Adrenal gland (tissue), 12 donors: ENCODE results near the gene WNT7B. TPM values are rescaled to one million over a fixed set of nuclear protein-coding genes. Genes with fewer than 3 reads are reported as not detected.

Experiments
- DNase-seq, 7 donors: peaks; one replicate each; pipeline ENCODE4 v3.0.0-alpha.2; 2019 to 2020
- H3K27ac ChIP-seq, 5 donors: fragments of 200-600 bp; sonication (generic) in 4 of 5; 1 replicate in 3 of 5; 2 replicates in 2 of 5; pipeline versions ENCODE4 v1.5.1 to v1.8.0; 2016 to 2020; ENCODE audit warnings: mild to moderate bottlenecking in 1 of 5
- H3K27me3 ChIP-seq: fragments of 200-600 bp; 2 replicates; pipeline ENCODE4 v1.8.0; 2021
- H3K36me3 ChIP-seq, 2 donors: fragments of 200-600 bp; replicated peaks in 1 of 2; 1 replicate in 1 of 2; 2 replicates in 1 of 2; pipeline versions ENCODE4 v1.5.1 to v1.8.0; 2018 to 2022
- H3K4me1 ChIP-seq, 2 donors: fragments of 200-600 bp; replicated peaks in 1 of 2; 1 replicate in 1 of 2; 2 replicates in 1 of 2; pipeline versions ENCODE4 v1.5.1 to v1.8.0; 2018 to 2021
- H3K4me3 ChIP-seq, 4 donors: fragments of 200-600 bp; sonication (generic) in 3 of 4; one replicate each; pipeline ENCODE4 v1.5.1; 2016 to 2018
- H3K9me3 ChIP-seq, 3 donors: fragments of 200-600 bp; sonication (generic) in 1 of 3; replicated peaks in 1 of 3; 1 replicate in 2 of 3; 2 replicates in 1 of 3; pipeline versions ENCODE4 v1.5.1 to v1.8.0; 2016 to 2021
- POLR2A ChIP-seq, 2 donors: fragments of 450-650 bp; IDR thresholded peaks; one replicate each; pipeline ENCODE4 v1.6.1; 2017; ENCODE audit warnings: antibody characterized with exemption in 2 of 2, mild to moderate bottlenecking in 2 of 2, moderate library complexity in 1 of 2
- WGBS, 4 donors: extraction: QIAGEN DNeasy Blood & Tissue Kit in 2 of 4; methylation state at CpG; one replicate each; pipeline versions ENCODE4 v1.1.5 to v1.1.7; 2013 to 2017; 5-methylcytosine and 5-hydroxymethylcytosine counted together
- intact Hi-C, 2 donors: fragments of 100-400 bp; cut with DNase I; formaldehyde crosslinking; loops; one replicate each; pipeline versions ENCODE4 v1.14.1 to v1.15.0; 2022 to 2023
- polyA plus RNA-seq, 3 donors: library from polyadenylated mRNA; stranded (reverse); fragments of 200-250 nt in 2 of 3; fragments of 350-450 nt in 1 of 3; fragmentation: Illumina TruSeq in 1 of 3; extraction: RNeasy Lipid Tissue Mini Kit (QIAGEN cat#74804) in 1 of 3; gene quantifications; one replicate each; pipeline ENCODE4 v1.2.3, GENCODE V29; 2013 to 2014
- total RNA-seq, 9 donors: library from RNA; depleted of rRNA in 4 of 9; stranded (reverse); fragments of >200 nt in 4 of 9; fragments of 120-200 nt in 1 of 9; fragmentation: NEBNext Ultra II Directional in 1 of 9; extraction: Animal tissue kit (Norgen Biotek cat#: 25700) in 1 of 9; gene quantifications; one replicate each; pipeline versions ENCODE4 v1.1.0 to v1.2.4, GENCODE V29; 2013 to 2023
- TF ChIP-seq, protein P1 (sequence below), 6 experiments: fragments of 450-650 bp in 4 of 6; fragments of 200-600 bp in 2 of 6; sonication (generic) in 1 of 6; IDR thresholded peaks; 1 replicate in 5 of 6; 2 replicates in 1 of 6; pipeline versions ENCODE4 v1.5.1 to v1.8.0; 2016 to 2021; ENCODE audit warnings: antibody characterized with exemption in 6 of 6, mild to moderate bottlenecking in 2 of 6, moderate library complexity in 1 of 6
- donor health status: healthy with polysubstance abuse.
- donor health status: Bipolar disorder and iron deficiency.
- donor health status: DM: yes; HTN: yes; CAD: no.
- donor health status: DM: no; HTN: no; CAD: no.
- donor health status: DM: no; HTN: no; CAD: no.
- donor health status: DM: yes; HTN: yes; CAD: no.

The WNT7B gene
- total and polyA plus RNA-seq, 12 donors, result 0.07 to 0.24 (median 0.15) TPM; not detected in 8

DNA sequence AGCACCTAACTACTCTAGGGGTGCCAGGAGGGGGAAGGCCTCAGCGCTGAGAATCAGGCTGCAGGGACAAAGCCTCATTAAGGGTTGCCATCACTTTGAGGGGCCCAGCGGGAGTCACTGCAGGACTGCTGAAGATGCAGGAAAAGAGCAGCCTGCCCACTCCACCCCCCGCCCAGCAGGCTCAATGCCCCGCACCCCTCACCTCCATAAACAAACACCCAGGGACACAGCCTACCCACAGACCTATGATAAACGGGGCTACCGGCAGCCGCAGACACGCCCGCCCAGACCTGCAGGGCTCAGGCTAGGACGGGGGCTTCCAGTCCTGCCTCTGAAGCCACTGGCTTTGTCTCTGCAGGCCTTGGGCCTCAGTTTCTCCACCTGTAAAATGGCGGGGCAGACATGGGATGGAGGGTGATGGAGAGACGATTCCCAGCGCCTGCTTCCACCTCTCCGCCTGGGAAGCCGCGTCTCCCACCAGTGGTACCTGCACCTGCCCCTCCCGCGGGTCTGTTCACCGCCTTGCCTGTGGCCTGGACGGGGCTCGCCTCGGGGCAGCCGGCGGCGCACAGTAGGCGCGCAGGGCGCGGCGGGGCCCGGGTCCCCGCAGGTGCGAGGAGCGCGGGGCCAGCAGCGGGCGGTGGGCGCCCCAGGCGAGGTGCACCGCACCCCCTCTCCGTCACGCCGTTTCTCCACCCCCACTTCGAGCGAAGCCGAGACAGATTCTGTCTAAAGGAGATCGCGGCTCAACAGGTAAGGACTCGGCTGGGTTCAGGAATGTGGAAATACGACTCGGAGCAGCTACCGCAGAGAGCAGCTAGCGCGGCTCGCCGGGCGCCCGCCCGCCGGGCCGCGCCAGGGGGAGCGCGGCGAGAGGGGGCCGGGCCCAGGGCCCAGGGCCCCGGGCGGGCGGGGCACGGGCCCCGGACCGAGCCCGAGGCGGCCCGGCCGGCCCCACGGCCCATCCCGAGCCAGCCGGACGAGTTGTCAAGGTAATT lies 1.5 kb downstream of the WNT7B start:
- H3K27me3 ChIP-seq, result peaks cover 75% of the 10 kb centered on the region
- 0 to 4% (median 2%) methylated on average over 1 to 80 of the region's 80 CpGs for WGBS, 4 donors
- peaks cover 15 to 21% of the 10 kb centered on the region in 2 donors for H3K4me1 ChIP-seq
- no peak for DNase-seq
- H3K27ac ChIP-seq, result no peak overlapping the region
- H3K4me3 ChIP-seq, result no peak overlapping the region
- intact Hi-C loops, result loop anchor here in 1 of 2 donors (2.0 kb wide), 1 partner anchor 397 kb away; no protein-coding TSS in a partner anchor
- no peaks in the 10 kb centered on the region for H3K36me3 ChIP-seq
- no peaks in the 10 kb centered on the region for H3K9me3 ChIP-seq
- TF ChIP-seq, protein P1, sequence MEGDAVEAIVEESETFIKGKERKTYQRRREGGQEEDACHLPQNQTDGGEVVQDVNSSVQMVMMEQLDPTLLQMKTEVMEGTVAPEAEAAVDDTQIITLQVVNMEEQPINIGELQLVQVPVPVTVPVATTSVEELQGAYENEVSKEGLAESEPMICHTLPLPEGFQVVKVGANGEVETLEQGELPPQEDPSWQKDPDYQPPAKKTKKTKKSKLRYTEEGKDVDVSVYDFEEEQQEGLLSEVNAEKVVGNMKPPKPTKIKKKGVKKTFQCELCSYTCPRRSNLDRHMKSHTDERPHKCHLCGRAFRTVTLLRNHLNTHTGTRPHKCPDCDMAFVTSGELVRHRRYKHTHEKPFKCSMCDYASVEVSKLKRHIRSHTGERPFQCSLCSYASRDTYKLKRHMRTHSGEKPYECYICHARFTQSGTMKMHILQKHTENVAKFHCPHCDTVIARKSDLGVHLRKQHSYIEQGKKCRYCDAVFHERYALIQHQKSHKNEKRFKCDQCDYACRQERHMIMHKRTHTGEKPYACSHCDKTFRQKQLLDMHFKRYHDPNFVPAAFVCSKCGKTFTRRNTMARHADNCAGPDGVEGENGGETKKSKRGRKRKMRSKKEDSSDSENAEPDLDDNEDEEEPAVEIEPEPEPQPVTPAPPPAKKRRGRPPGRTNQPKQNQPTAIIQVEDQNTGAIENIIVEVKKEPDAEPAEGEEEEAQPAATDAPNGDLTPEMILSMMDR (IDR thresholded peaks at IDR 0.05), result no peak
- no peak for TF ChIP-seq POLR2A (IDR thresholded peaks at IDR 0.05)

DNA sequence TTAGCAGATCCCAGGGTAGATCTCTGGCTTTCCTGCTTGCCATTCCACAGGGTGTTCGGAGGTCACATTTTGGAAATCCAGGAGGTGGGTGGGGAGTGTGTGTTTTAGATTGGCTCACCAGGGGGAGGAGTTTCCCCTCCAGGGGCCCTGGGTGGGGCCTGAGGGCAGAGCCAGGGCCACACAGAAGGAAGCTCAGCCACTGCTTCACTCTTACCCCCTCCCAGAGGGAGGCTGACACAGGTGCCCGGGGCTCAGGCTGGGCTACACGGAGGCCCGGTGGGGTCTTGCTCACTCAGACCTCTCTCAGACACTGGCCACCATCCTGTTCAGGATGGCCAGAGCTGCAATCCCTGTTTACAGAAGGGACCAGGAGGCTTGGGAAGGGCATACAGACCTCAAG lies 2.5 kb downstream of the WNT7B start:
- peaks cover 84% of the 10 kb centered on the region for H3K27me3 ChIP-seq
- no peak for DNase-seq
- TF ChIP-seq POLR2A (IDR thresholded peaks at IDR 0.05), result no peak
- TF ChIP-seq, protein P1 (IDR thresholded peaks at IDR 0.05), result no peak
- H3K9me3 ChIP-seq, result no peaks in the 10 kb centered on the region
- no peak overlapping the region for H3K27ac ChIP-seq
- no peak overlapping the region for H3K4me3 ChIP-seq
- 20 to 29% (median 29%) methylated on average over 1 to 4 of the region's 4 CpGs; no CpG with 5 or more reads in 1 of the 4 donors for WGBS, 4 donors
- intact Hi-C loops, result loop anchor here in 1 of 2 donors (5.0 kb wide), 1 partner anchor 107 kb away; no protein-coding TSS in a partner anchor
- no peaks in the 10 kb centered on the region for H3K36me3 ChIP-seq
- H3K4me1 ChIP-seq, result peaks cover 15 to 21% of the 10 kb centered on the region in 2 donors

DNA sequence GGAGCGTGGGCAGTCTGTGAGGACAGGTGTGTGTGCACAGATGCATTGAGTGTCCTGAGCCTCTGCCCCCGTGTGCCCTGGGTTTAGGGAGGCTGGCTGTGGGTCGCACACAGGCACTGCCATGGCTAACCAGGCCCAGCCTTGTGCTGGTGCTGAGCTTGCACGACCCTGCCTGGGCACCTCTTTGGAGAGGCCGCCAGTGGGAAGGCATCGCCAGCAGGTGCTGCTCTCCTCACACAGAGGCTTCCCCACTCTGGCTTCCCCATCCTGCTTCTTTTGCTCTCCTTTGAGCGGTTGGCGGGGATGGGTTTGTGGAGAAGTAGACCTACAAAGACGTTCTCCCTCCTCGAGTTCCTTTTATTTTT lies 4.1 kb downstream of the WNT7B start:
- TF ChIP-seq, protein P1 (IDR thresholded peaks at IDR 0.05), result no peak
- TF ChIP-seq POLR2A (IDR thresholded peaks at IDR 0.05), result no peak
- peaks cover 12 to 15% of the 10 kb centered on the region in 2 donors for H3K4me1 ChIP-seq
- intact Hi-C loops, result loop anchor here in 1 of 2 donors (5.0 kb wide), 1 partner anchor 106 kb away; no protein-coding TSS in a partner anchor

DNA sequence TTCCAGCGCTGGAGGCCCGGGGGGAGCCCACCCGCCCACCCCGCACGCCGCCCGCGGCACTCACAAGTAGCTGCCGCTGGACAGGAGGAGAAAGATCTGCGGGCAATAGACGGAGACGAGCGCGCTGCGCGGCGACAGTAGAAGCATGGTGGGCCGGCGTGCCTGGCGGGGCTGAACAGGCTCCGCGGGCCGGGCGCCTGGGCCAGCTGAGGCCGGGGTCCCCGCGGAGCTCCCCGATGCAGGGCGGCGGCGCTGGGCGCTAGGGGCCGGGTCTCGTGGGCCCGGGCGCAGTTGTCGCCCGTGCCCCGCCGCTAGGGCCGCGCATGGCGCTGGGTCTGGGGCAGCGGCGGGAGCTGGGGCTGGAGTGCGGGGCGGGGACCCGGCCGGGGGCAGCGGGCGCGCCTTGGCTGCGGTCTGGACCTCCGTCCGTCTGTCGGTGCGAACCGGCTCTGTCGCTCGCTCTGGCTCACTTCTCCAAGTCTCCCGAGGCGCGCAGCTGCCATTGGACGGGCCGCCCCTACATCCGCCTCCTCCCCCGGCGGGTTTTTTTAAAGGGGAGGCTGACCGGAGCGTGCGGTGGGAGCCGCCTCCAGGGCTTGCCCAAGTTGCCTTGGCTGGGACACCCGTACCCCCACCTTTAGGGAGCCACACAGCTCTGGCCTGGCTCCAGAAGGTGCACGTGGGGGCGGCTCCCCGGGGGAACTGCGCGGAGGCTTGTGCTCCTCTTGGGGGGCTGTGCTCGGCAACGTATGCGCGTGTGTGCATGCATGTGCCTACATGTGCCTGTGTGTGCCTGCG lies 4.7 kb downstream of the WNT7B start:
- no peak for DNase-seq
- H3K4me3 ChIP-seq, result no peak overlapping the region
- intact Hi-C loops, result loop anchor here in 1 of 2 donors (5.0 kb wide), 1 partner anchor 105 kb away; no protein-coding TSS in a partner anchor

More for the DNA sequence above, 4.1 kb downstream of the WNT7B start:
- 53 to 64% (median 63%) methylated on average over 6 to 10 of the region's 10 CpGs for WGBS, 4 donors
- Histone ChIP-seq H3K27ac (no peak overlapping the region), H3K36me3 (no peaks in the 10 kb centered on the region), H3K9me3 (no peaks in the 10 kb centered on the region), H3K27me3 (peaks cover 85% of the 10 kb centered on the region), H3K4me3 (no peak overlapping the region)
- no peak for DNase-seq

More for the DNA sequence above, 4.7 kb downstream of the WNT7B start:
- peaks cover 12 to 15% of the 10 kb centered on the region in 2 donors for H3K4me1 ChIP-seq
- no peaks in the 10 kb centered on the region for H3K36me3 ChIP-seq
- 11 to 35% (median 20%) methylated on average over 15 to 83 of the region's 83 CpGs for WGBS, 4 donors
- no peak overlapping the region for H3K27ac ChIP-seq
- H3K27me3 ChIP-seq, result peaks cover 79% of the 10 kb centered on the region
- TF ChIP-seq POLR2A (IDR thresholded peaks at IDR 0.05), result no peak
- TF ChIP-seq, protein P1 (IDR thresholded peaks at IDR 0.05), result no peak
- H3K9me3 ChIP-seq, result no peaks in the 10 kb centered on the region
